Measurements from ENCODE around the gene BRD7.

BRD7 gene

DNA sequence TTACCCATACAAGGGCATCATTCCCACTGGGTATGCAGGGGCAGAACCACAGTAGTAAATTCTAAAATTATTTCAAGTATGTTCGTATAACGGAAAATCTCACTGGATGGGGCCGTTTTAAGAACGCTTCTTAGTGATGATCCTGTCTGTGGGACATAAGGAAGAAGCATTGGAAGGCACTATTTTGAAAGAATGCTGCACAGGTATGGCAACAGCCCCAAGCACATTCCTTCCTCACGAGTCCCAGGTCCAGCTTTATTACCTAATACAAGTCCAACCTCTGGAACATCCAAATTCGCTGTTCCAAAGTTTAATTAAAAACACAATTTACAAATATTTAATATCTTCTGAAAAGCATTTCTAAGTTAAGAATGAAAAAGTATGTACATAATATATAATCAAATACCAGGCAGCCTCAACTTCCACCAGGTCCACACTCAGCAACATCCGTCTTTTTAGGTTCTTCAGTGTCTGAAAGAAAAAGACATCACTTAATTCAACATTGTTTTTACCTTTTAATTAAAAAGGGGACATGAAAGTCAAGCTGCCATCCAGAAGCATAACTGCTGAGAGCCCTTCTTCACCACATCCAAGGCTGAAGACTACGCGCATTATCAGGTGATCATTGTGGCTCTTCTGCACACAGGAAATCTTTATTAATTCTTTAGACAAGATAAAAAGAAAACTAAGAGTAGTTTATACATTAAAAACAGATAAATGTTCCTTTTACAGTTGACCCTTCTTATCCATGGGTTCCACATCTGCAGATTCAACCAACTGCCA lies 49.8 kb downstream of the BRD7 start:
- no peak for DNase-seq

DNA sequence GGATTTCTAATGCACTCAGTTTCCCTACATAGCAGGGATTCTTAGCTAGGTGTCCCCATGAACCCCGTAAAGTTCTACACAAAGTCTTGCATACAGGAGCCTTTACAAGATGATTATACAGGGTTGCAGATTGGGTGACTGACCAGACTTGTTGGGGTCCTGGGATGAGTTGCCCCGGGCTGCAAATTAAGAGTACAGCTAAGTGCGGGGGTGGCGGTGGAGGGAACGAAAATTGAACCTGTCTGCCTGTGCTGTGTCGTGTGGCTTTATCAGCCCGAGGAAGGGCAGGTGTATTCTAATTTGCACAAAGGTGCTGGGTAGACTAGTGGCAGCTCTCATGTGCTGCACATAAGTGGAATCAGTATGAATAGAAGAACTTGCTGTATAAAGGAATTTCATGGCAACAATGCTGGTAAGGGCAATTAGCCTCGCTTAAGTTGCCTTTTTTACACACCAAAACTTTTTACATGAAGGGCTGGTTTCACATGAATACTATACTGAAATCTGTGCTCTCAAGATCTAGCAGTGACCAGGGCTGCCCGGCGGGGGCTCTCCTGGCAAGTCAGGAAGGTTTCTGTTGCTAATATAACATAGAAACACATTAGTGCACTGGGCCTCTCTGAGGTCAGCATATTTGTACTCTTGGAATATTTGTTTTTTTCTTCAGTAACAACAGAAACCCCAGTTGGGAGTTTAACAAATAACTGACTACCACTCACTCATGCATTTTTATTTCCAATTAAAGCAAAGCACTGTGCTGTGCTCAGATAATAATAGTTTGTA lies 51.7 kb downstream of the BRD7 start:
- no peak for DNase-seq

DNA sequence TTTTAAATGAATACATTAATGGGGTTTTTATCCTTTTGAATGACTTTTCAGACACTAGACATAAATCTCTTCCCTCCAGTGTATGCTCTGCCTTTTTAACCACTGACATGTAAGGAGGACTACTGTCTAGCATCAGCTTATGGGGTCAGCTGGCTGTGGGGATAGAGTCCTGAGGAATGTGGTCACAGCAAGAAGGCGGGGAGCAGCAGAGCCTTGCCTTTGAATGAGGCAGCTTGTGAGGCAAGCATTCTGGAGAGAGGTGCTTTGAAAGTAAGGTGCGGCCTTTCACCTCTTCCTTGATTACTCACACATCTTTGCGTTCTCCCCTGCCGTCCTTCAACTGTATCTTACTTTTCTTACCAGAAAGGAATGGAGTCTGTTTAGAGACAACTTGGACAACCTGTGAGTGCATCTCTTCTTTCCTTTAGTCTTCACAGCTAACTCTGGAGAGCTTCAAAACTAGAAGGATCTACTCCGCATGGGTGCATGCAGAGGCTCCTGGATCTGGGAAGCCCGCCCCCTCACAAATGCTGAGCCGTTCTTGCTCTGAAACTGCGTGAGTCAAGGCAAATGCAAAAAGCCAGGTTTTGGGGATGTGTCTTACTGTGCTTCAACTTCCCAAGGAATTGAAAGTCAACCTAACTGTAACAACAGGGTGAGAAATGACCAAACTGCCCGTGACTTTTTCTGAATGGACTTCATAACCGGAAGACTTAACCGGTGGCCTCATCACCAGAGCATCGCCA lies 52.5 kb downstream of the BRD7 start:
- no peak for DNase-seq

DNA sequence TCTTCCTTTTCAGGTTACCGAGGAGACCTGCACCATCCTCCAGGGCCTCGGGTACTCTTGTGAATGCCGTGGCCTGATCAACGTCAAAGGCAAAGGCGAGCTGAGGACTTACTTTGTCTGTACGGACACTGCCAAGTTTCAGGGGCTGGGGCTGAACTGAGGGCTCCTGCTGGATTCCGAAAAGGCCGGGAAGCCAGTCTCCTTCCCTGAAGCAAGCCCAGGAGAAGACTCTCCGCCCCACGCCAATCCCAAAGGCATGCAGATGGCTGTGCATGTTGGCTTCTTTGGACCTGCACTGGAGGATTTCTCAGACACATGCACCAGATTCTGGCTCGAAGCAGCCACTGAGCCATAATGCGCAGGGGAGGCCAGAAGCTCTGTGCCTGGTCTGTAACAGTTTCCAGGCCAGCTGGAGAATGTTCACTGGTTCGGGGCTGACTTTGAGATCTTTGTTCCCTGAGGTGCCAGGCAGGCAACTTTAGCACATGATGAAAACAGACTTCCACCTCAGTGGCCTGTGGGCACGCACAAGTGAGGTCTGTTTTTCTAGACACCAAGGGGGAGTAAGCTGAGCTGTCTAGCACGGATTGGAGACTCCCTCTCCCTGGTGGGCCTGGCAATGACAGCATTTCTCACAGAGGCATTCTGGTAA lies 53.3 kb downstream of the BRD7 start:
- no peak for DNase-seq

DNA sequence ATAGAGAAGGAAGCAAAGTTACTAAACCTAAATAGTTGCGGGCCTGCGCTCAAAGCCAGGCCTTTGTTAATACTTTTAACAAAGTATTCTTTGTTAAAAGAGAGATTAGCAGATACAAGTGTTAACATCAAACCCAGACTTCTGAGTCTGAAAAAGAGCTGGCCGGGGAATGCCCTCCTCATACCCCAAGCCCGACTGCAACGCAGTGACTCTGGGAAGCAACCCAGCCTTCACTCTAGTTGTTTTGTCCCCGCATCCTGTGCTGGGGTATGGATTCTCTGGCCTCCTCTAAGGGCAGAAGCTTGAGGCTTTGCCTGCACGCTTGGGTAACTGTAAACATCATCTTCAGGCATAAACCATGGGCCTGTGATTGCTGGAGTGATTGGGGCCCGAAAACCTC lies 54.1 kb downstream of the BRD7 start:
- no peak for DNase-seq

DNA sequence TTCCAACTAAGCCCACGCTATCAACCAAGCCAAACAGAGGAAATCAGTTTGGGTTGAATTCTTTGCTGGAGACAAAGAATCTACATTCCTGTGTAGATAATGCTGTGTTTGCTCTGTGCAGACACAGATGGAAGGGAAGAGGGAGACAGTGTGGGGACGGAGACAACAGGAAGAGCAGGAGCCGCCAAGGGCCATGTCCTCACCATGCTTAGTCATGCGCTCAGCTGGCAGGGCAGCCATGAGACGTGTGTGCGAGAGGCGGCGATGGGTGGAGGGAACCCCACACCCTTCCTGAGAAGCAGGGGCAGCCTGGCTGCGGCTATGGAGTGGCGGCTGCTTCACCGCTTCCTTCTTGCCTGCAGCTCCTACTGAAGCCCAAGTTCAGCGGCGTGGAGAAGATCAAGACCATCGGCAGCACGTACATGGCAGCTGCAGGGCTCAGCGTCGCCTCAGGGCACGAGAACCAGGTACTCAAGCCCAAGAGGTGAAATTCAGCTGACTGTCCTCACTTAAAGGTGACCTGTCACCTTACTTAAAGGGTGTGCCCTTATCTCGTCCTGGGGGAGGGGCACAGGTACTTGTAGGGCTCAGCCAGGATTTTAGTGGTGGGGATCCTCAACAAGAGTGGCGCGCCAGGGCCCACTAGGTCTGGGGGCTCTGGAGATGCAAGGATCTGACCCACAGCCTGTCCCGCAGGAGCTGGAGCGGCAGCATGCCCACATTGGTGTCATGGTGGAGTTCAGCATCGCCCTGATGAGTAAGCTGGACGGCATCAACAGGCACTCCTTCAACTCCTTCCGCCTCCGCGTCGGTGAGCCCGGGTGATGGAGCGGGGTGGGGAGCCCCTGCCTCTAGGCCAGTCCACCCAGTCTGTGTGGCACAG lies 55.0 kb downstream of the BRD7 start:
- DNase-seq, result no peak

DNA sequence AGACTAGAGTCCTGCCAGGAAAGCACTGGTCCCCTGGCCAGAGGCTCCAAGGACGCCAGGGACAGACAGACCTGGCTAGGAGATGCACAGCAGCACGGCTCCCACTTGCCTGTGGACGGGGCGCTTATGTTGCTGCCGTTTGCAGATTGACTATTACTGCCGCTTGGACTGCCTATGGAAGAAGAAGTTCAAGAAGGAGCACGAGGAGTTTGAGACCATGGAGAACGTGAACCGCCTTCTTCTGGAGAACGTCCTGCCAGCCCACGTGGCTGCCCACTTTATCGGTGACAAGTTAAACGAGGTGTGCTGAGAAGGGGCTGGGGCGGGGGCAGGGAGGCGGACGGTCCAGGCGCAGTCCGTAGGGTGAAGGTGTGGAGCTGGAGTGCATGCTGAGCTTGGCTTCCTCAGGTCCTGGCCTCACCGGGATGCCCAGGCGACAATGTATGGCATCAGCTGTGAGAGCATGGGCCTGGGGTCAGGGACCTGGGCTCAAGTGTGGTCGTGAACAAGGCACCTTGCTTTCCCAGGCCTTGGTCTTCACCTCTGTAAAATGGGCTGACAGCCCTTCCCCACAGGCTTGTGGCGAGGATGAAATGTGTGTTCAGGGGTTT lies 56.8 kb downstream of the BRD7 start:
- DNase-seq, result no peak

DNA sequence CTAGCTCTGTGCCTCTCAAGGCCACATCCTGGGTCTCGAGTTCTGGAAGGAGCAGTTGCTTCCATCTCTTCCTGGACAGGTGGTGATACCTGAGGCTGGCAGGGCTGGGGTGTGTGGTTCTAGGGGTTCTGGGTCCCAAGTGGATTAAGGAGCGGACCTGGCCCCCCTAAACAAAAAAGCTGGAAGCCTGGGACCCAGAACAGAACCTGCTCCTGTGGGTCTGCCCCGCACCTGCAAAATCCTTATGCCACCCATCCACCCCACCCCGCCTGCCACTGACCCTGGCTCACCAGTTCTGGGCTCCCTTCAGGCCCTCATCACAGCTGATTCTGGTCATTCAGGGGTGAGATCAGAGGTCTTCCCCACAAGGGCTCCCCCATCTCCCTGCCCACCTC lies 57.7 kb downstream of the BRD7 start:
- no peak for DNase-seq

DNA sequence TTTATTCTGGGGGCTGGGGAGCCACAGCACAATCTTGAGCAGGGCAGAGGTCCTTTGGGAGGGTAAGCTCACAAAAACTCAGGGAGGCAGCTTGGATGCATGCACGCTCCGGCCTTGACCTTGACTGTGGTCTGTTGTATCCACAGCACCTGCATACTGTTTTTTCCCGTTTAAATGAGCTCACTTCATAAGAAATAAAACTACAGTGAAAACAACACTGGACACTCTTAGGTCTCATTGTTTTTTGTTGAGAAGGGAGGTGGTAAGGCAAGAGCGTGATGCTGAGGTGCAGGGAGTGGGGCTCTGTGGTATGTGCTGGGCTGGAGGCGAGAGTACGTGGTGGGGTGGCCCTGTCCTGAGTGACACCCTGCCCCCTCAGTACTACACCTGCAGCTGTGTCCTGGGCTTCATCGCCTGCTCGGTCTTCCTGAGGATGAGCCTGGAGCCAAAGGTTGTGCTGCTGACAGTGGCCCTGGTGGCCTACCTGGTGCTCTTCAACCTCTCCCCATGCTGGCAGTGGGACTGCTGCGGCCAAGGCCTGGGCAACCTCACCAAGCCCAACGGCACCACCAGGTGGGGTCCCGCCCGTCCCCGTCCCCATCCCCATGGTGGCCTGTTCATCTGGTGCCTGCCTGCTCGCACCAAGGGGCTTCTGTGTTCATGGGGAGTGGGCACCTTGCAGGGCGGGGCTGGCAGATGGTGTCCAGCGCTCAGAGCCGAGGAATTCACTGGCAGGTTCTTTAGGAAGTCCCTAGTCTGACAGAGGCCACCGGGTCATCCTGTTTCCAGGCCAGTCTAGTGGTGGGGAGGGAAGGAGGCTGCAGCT lies 58.3 kb downstream of the BRD7 start:
- no peak for DNase-seq

DNA sequence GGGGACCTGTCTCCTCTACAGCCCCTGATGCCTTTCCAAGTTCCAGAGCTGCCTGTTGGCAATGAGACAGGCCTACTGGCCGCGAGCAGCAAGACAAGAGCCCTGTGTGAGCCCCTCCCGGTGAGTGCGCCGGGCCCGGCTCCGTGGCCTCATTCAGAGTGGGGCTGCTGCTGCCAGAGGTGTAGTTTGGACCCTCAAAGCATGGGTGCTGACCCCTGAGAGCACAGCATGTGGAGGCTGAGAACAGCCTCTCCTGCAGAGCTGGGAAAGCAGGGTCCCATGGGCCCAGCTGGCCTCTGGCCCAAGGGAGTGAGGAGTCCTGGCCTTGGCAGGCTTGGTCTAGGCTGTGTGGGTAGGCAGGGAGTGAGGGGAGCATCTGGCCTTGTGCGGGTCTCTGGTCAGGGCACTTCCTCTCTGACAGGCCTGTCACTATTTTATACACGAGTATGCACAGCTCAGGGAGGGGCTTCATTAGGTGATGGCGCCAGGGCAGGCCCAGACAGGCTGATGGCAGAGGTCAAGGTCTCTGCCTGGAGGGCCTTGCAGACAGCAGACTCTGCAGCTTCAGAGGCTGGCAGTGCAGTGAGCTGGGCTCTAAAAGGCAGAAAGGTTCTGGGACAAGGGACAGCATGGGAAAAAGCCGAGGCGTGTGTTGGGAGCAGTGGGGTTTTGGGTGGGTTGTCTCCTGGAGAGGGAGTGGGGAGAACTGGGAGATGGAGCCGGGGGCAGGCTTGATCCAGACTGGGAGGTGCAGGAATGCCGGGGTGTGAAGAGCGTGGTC lies 59.1 kb downstream of the BRD7 start:
- DNase-seq, result no peak

DNA sequence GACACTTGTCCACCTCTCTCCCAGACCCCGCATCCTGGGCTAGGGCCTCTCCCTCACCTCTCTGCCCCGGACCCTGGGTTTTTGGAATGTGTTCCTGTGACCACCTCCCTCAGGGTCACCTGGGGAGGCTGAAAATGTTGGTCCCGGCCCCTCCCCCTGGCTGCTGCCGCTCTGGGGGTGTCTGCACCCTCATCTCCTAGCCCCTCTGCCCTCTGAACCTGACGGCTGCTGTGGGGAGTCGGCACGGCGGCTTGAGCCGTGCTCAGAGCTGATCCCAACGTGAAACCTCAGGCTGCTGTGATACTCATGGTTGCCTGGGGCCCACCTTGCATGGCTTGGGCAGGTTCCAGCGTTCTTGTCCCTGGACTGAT lies 59.6 kb downstream of the BRD7 start:
- DNase-seq, result no peak

DNA sequence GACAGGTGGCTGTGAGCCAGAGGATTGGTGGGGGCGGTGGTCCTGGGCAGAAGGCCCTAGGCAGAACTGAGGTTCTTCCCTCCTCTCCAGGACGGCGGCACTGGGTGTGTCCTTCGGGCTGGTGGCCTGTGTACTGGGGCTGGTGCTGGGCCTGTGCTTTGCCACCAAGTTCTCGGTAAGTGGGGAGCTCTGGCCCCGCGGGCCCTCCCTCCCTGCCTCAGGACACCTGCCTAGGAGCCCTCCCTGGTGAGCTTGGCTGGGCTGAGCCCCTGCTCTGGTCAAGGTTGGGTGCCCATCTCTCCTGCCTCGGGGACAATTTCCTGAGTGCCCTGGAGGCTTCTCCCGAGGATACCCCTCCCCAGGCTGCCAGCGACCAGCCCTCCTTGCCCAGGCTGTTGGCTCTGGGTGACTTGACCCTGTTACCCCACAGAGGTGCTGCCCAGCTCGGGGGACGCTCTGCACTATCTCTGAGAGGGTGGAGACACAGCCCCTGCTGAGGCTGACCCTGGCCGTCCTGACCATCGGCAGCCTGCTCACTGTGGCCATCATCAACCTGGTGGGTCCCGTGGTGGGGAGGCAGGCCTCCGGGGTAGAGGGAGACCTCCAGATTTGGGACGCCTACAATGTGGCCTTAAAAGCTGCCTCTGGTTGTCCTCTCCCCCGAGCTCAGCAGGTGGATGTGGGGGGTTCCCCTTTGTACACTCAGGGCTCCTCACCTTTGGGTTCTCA lies 60.4 kb downstream of the BRD7 start:
- no peak for DNase-seq

DNA sequence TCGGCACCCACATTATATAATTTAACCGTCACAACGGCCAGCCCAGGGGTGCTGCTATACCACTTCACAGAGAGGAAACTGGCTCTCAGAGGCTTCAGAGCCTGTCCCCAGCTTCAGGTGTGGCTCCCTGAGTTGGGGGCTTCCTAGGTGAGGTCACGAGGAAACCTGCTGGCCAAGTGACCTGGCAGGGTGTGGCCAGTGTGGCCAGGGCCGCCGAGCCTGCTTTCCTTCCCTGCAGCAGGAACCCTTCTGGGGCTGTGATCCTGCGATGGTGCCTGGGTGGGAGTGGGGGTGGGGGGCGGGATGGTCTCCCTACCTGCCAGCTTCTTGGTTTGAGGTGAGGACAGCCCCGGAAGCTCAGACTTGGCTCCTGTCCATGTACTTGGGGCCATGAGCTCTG lies 62.5 kb downstream of the BRD7 start:
- no peak for DNase-seq

DNA sequence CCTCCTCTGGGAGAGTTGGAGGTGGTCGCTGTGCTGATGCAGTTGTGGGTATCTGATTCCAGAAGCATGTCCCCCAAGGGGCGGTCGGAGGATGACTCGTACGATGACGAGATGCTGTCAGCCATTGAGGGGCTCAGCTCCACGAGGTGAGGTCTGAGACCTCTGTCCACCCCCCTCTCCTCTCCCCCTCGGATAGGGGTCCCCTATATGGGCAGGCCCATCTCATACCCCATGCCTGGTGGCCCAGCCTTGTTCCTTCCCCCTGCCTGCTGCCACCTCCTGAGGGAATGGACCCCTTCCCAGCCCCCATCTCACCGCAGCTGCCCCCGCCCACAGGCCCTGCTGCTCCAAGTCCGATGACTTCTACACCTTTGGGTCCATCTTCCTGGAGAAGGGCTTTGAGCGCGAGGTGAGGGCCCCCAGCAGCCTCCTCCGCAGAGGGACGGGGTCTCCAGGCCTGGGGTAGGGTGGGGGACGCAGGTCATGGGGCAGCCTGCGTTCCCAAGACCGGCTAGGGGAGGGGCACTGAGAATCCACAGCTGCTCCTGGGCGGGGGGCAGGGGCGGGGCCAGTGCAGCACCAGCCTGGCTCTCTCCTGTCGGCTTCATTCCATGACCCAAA lies 63.2 kb downstream of the BRD7 start:
- DNase-seq, result no peak

DNA sequence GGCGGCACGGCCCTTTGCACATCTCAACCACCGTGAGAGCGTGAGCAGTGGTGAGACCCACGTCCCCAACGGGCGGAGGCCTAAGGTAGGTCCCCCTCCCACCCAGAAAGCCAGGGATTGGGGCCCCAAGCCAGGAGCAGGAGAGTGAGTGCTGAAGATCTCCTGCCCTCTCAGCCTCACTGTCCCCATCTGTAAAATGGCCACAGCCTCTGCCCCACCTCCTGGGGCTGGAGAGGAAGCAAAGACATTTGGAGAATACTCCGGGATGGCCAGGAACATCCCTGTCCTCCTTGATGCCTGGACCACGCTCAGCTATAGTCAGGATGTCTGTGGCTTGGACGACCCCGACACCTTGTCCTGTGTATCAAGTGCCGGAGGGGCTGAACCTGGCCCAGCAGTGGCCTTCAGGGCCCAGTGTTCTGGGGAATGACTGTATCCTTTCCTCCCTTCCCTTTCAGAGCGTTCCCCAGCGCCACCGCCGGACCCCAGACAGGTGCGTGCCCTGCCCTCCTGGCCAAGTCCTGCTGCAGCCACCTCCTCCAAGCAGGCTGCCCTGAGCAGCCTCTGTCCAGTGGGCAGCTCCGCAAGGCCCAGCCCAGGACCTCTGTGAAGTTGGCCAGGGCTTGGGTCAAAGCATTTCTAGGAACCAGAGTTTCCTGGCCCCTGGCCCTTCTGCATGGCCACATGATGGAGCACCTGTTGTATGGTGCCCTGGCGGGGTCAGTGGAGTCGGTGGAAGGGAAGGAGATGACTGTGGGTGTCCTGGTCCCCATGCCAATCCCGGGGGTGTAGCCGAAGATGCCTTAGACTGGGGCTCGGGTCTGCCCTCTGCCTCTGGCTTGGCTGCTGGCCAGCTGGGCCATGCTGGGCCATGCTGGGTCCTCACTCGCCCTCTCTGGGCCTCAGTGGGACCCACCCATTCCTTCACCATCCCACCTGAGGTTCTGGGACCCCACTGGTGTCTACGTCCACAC lies 64.0 kb downstream of the BRD7 start:
- no peak for DNase-seq

DNA sequence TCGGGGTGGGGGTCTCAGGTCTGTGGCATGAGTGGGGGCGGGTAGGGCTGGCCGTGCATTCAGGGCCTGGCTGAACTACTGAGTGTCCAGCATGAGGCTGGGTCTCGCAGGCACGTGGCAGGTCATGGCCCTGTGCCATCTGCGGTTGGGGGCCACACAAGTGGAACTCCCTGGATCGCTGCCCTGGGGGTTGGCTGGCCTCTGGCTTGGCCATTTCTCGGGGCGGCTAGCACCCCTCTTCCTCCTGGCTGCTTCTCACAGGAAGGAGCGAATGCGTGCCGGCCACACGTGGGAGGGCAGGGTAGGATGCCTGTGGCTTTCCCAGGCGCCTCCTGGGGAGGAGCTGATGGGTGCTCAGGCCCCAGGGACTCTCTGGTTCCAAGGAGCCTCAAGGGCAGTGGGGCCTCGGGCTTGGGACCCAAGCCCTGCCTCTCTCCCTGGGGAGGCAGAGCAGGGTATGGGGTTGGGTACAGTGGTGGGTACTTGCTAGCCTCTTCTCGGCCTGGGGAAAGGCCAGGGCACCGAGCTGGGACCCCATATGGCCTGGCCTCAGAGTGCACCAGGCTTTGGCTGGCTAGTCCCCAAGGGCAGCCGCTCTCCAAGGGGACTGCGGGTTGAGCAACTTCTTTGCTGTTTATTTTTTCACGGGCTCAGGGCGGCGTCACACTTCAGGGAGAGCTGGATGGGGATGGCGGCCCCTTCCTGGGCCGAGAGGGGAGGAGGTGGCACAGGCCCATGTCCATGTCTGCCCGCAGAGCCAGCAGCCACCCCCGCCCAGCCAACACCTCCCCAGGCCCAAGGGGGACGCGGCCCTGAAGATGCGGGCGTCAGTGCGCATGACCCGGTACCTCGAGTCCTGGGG lies 65.0 kb downstream of the BRD7 start:
- DNase-seq, result no peak
